ENCODE results near the gene FASTK.

FASTK gene

GRCh38 chr7:151117565-151117964 is 37.0 kb upstream of the FASTK start:
- DNase-seq (ENCODE audit: low spot score): no peak

GRCh38 chr7:151116603-151117440 is 36.2 kb upstream of the FASTK start:
- no peak for DNase-seq (ENCODE audit: low spot score)

GRCh38 chr7:151115836-151116418 is 35.3 kb upstream of the FASTK start:
- DNase-seq (ENCODE audit: low spot score): no peak

- peak; percentile 61 for DNase-seq (ENCODE audit: low spot score)
Observed at GRCh38 chr7:151115121-151115835, 34.7 kb upstream of the FASTK start.

GRCh38 chr7:151114151-151115090 is 33.8 kb upstream of the FASTK start:
- DNase-seq (ENCODE audit: low spot score): no peak

GRCh38 chr7:151113344-151114150 is 32.9 kb upstream of the FASTK start:
- peak; percentile 88 for DNase-seq (ENCODE audit: low spot score)

GRCh38 chr7:151110941-151111645 is 30.5 kb upstream of the FASTK start:
- peak; percentile 96 for DNase-seq (ENCODE audit: low spot score)

GRCh38 chr7:151110236-151110940 is 29.8 kb upstream of the FASTK start:
- no peak for DNase-seq (ENCODE audit: low spot score)

GRCh38 chr7:151109094-151110048 is 28.8 kb upstream of the FASTK start:
- DNase-seq (ENCODE audit: low spot score): no peak

- DNase-seq (ENCODE audit: low spot score): no peak
Observed at GRCh38 chr7:151107882-151108281, 27.3 kb upstream of the FASTK start.

GRCh38 chr7:151104411-151105235 is 24.0 kb upstream of the FASTK start:
- no peak for DNase-seq (ENCODE audit: low spot score)

- DNase-seq (ENCODE audit: low spot score): no peak
Observed at GRCh38 chr7:151103973-151104372, 23.4 kb upstream of the FASTK start.

GRCh38 chr7:151102991-151103390 is 22.4 kb upstream of the FASTK start:
- DNase-seq (ENCODE audit: low spot score): no peak

GRCh38 chr7:151101621-151102396 is 21.2 kb upstream of the FASTK start:
- no peak for DNase-seq (ENCODE audit: low spot score)

GRCh38 chr7:151100921-151101320 is 20.3 kb upstream of the FASTK start:
- no peak for DNase-seq (ENCODE audit: low spot score)

GRCh38 chr7:151099486-151100211 is 19.0 kb upstream of the FASTK start:
- DNase-seq (ENCODE audit: low spot score): no peak

Measured in hepatic stellate cell (primary cell).